H54 (cell line): ENCODE results near the gene SKI.

ENCODE experiments used
- DNase-seq: peaks from one replicate; pipeline ENCODE4 v3.0.0; 2011; ENCODE audit warnings: low spot score, mixed read lengths; ENCODE audit not compliant: insufficient read length
- FAIRE-seq: peaks from 3 replicates; lab custom pipeline; 2011; peaks lifted over from hg19 to GRCh38; lab: Jason Lieb, UNC
- POLR2A ChIP-seq: IDR thresholded peaks from 2 replicates; pipeline ENCODE4 v1.6.1; 2011; ENCODE audit warnings: low read depth, mild to moderate bottlenecking, low read length

Gene SKI

GRCh38 chr1:2209400-2210083 is 18.6 kb upstream of the SKI start:
- DNase-seq (no peak), FAIRE-seq (no peak)
- no peak for TF ChIP-seq POLR2A

- DNase-seq (no peak), FAIRE-seq (no peak)
- no peak for TF ChIP-seq POLR2A
These were observed 17.9 kb upstream of the SKI start for GRCh38 chr1:2210084-2210653.

DNA sequence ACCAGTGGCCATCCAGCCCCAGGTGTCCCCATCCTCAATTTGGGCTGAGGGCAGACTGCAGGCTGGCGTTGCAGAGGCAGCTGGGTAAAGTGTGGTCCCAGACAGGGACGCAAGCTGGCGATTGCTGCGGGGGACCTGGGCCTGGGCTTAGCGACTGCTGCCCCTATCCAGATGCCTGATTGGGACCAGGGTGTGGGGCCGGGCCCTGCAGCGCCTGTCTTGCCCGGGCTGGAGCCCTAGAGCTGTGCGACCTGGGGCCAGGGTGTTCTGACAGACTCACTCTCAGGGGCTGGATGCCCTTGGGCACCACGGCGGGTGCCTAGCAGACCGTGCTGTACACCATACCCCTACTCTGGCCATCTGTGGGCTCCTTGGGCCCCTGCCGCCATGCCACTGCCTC is 17.3 kb upstream of the SKI start:
- DNase-seq (no peak), FAIRE-seq (no peak)
- no peak for TF ChIP-seq POLR2A

DNA sequence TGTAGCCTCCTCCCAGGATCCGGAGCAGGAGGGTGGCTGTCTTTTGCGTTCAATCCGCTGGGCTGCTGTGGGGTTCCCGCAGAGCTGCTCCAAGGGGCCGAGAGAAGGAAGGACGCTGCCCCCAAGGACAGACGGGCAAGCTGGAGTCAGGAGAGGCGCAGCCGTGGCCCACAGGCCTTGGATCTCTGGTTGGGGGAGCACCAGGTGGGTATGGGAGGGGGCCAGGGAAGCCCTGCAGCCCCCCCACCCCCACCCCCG is 15.9 kb upstream of the SKI start:
- no peak for FAIRE-seq
- DNase-seq: no peak
- no peak for TF ChIP-seq POLR2A

DNA sequence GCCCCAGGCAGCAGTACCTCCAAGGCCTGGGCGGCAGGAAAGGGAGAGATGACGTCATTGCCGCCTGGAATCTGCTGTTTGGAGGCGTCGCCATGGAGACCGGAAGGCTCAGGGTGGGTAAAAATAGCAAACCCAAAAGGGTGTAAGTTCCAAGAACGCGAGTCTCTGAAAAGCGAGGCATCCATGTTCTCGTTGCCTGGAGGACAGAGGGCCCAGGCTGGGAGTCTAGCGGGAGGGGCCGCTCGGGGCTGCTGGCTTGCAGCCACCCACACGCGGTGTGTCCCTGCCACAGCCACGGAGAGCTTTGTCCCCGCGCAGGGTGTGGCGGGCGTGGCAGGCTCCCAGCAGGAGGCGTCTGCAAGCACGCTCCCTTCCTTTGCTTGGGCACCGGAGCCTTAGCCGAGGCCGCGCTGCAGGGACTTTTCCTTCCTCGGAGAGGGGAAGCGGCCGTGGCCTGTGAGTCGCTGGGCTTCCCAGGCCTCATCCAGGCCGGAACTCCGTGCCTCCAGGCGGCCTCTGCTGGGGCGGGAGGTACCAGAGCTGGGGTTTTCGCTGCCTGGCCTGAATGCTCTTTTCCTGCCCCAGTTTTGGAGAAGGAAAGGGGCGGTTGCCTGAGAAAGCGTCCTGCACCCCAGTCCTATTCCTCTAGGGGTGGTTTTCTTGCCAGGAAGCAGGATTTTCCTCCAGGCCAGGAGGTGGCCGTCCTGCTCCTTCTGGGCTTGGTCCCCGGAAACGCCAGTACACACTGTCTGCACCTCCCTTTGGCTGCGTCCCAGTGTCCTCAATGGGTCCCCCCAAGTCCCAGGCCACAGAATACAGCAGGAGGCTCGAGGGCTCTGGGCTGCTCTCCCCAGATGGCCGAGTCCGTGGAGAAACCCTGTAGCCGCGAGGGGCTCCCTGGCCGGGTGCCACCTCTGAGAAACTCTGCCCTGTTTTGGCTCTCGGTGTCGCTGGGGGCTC is 15.3 kb upstream of the SKI start:
- DNase-seq (peak; percentile 87), FAIRE-seq (no peak)
- TF ChIP-seq POLR2A: no peak; the same call in 1 of the 2 replicates

- FAIRE-seq: no peak
- DNase-seq: no peak
- TF ChIP-seq POLR2A: no peak
These were observed 14.3 kb upstream of the SKI start for GRCh38 chr1:2213576-2214505.

- TF ChIP-seq POLR2A: no peak
- no peak for FAIRE-seq
These were observed 13.4 kb upstream of the SKI start for GRCh38 chr1:2214541-2215241.

DNA sequence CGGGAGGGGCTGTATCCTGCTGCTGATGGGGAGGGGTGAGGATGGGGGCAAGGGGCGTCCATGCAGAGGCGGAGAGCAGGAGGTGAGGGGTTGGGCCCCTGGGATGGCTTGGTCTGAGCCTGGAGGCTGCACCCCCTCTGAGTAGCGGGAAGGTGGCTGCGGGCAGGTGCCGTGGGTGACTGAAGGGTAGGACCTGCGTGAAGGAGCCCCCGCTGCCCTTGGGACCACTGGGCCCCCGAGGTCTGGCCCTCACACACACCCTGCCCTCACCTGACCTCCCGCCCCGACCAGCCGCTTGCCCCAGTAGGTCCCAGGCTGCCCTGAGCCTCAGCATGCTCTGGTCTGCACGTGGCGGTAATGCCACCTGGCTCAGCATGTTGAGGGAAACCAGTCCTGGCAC is 12.8 kb upstream of the SKI start:
- DNase-seq (no peak), FAIRE-seq (no peak)
- TF ChIP-seq POLR2A: no peak

More at GRCh38 chr1:2214541-2215241, 13.4 kb upstream of the SKI start:
- no peak for DNase-seq

- FAIRE-seq (no peak), DNase-seq (no peak)
These were observed 12.0 kb upstream of the SKI start for GRCh38 chr1:2215909-2216766.

GRCh38 chr1:2216767-2217058 is 11.4 kb upstream of the SKI start:
- TF ChIP-seq POLR2A: no peak

More at GRCh38 chr1:2215909-2216766, 12.0 kb upstream of the SKI start:
- TF ChIP-seq POLR2A: no peak

GRCh38 chr1:2221271-2221670 is 6.8 kb upstream of the SKI start:
- FAIRE-seq (no peak), DNase-seq (no peak)
- TF ChIP-seq POLR2A: no peak

More at GRCh38 chr1:2216767-2217058, 11.4 kb upstream of the SKI start:
- DNase-seq (no peak), FAIRE-seq (no peak)

- no peak for DNase-seq
- FAIRE-seq: no peak
These were observed 3.9 kb upstream of the SKI start for GRCh38 chr1:2224170-2224584.

More at GRCh38 chr1:2224170-2224584, 3.9 kb upstream of the SKI start:
- TF ChIP-seq POLR2A: no peak
